Natural killer cell treated with Interleukin-12 subunit alpha and Interleukin-12 subunit beta and Interleukin-15 and Interleukin-18, amount 100 ng/mL, for 72 hours (primary cell): Measurements from ENCODE around the gene PHF23. TPM values are rescaled to one million over a fixed set of nuclear protein-coding genes. Genes with fewer than 3 reads are reported as not detected.

Experiments used
- ATAC-seq, 2 donors: fragments of 150-1000 bp; cut with Tn5 transposase in 1 of 2; sonication (Bioruptor Pico), chemical (Tn5 transposase) in 1 of 2; 2 replicates each; pipeline ENCODE4 v1.10.0; 2021
- DNase-seq: peaks from one replicate; pipeline ENCODE4 v3.0.0; 2022; ENCODE audit warnings: low spot score
- H3K27ac Mint-ChIP-seq, 2 donors: 1 replicate in 1 of 2; 2 replicates in 1 of 2; pipeline ENCODE4 v1.8.0; 2022; ENCODE audit warnings: mixed read lengths in 2 of 2, mild to moderate bottlenecking in 1 of 2, moderate library complexity in 1 of 2
- H3K27me3 Mint-ChIP-seq, 2 donors: 1 replicate in 1 of 2; 2 replicates in 1 of 2; pipeline ENCODE4 v1.8.0; 2022; ENCODE audit warnings: mixed read lengths in 2 of 2
- H3K36me3 Mint-ChIP-seq: one replicate; pipeline ENCODE4 v1.8.0; 2022; ENCODE audit warnings: mixed read lengths
- H3K4me1 Mint-ChIP-seq, 2 donors: 1 replicate in 1 of 2; 2 replicates in 1 of 2; pipeline ENCODE4 v1.8.0; 2022; ENCODE audit warnings: low read depth in 2 of 2, mixed read lengths in 2 of 2, mild to moderate bottlenecking in 1 of 2
- H3K4me3 Mint-ChIP-seq: one replicate; pipeline ENCODE4 v1.8.0; 2022; ENCODE audit warnings: mixed read lengths
- H3K9me3 Mint-ChIP-seq: 2 replicates; pipeline ENCODE4 v1.8.0; 2022; ENCODE audit warnings: mixed read lengths
- total RNA-seq, 2 donors: library from RNA; stranded (reverse); gene quantifications; one replicate each; pipeline ENCODE4 v1.2.3, GENCODE V29; 2022

The PHF23 gene
- total RNA-seq, 2 donors from 2014 or later: 40.1 to 55.2 TPM

- no peaks in the 10 kb centered on the region for H3K9me3 Mint-ChIP-seq
- DNase-seq: no peak
- peak overlapping the region; percentile 60 to 98 for H3K27ac Mint-ChIP-seq
- peaks cover under 1 to 1% of the 10 kb centered on the region in 2 donors for H3K27me3 Mint-ChIP-seq
- ATAC-seq: no peak
- H3K4me3 Mint-ChIP-seq: peak overlapping the region; percentile 38
- H3K36me3 Mint-ChIP-seq: no peaks in the 10 kb centered on the region
- H3K4me1 Mint-ChIP-seq: peaks cover 58% of the 10 kb centered on the region in 2 donors
Observed at GRCh38 chr17:7217113-7217987, 21.9 kb downstream of the PHF23 start.

GRCh38 chr17:7216242-7217112, 22.8 kb downstream of the PHF23 start:
- Mint-ChIP-seq H3K27me3 (peaks cover 6% of the 10 kb centered on the region in 2 donors), H3K4me3 (peak overlapping the region; percentile 56), H3K27ac (peak overlapping the region; percentile 40 to 47), H3K9me3 (no peaks in the 10 kb centered on the region), H3K36me3 (no peaks in the 10 kb centered on the region), H3K4me1 (peaks cover 53 to 62% of the 10 kb centered on the region in 2 donors)
- no peak for ATAC-seq
- DNase-seq: no peak

GRCh38 chr17:7215652-7216180, 23.5 kb downstream of the PHF23 start:
- Mint-ChIP-seq H3K9me3 (no peaks in the 10 kb centered on the region), H3K4me1 (peaks cover 46 to 54% of the 10 kb centered on the region in 2 donors), H3K27ac (peak overlapping the region in 1 of 2 donors; percentile 40), H3K27me3 (peaks cover 6% of the 10 kb centered on the region in 2 donors), H3K36me3 (no peaks in the 10 kb centered on the region), H3K4me3 (peak overlapping the region; percentile 56)
- DNase-seq: no peak
- no peak for ATAC-seq

GRCh38 chr17:7215136-7215638, 24.1 kb downstream of the PHF23 start:
- DNase-seq: no peak

GRCh38 chr17:7214300-7215135, 24.7 kb downstream of the PHF23 start:
- peak overlapping the region; percentile 83 to 87 for H3K27ac Mint-ChIP-seq
- H3K9me3 Mint-ChIP-seq: no peaks in the 10 kb centered on the region
- peaks cover 38 to 47% of the 10 kb centered on the region in 2 donors for H3K4me1 Mint-ChIP-seq
- peak; percentile 99 for DNase-seq
- H3K27me3 Mint-ChIP-seq: peaks cover 6 to 9% of the 10 kb centered on the region in 2 donors
- no peaks in the 10 kb centered on the region for H3K36me3 Mint-ChIP-seq
- ATAC-seq: peak; percentile 93 to 95
- peak overlapping the region; percentile 92 for H3K4me3 Mint-ChIP-seq

More at GRCh38 chr17:7215136-7215638, 24.1 kb downstream of the PHF23 start:
- Mint-ChIP-seq H3K4me3 (peak overlapping the region; percentile 92), H3K9me3 (no peaks in the 10 kb centered on the region), H3K36me3 (no peaks in the 10 kb centered on the region), H3K27me3 (peaks cover 6 to 7% of the 10 kb centered on the region in 2 donors), H3K4me1 (peaks cover 41 to 49% of the 10 kb centered on the region in 2 donors), H3K27ac (peak overlapping the region; percentile 83 to 87)
- ATAC-seq: no peak

GRCh38 chr17:7213895-7214299, 25.4 kb downstream of the PHF23 start:
- H3K9me3 Mint-ChIP-seq: no peaks in the 10 kb centered on the region
- peak overlapping the region; percentile 83 to 87 for H3K27ac Mint-ChIP-seq
- H3K36me3 Mint-ChIP-seq: no peaks in the 10 kb centered on the region
- peaks cover 32 to 40% of the 10 kb centered on the region in 2 donors for H3K4me1 Mint-ChIP-seq
- H3K27me3 Mint-ChIP-seq: peaks cover 6 to 9% of the 10 kb centered on the region in 2 donors
- ATAC-seq: no peak
- DNase-seq: no peak
- H3K4me3 Mint-ChIP-seq: peak overlapping the region; percentile 92

- DNase-seq (no peak), ATAC-seq (no peak)
- Mint-ChIP-seq H3K27me3 (peaks cover 6 to 9% of the 10 kb centered on the region in 2 donors), H3K27ac (no peak overlapping the region), H3K4me3 (no peak overlapping the region), H3K4me1 (peaks cover 28 to 36% of the 10 kb centered on the region in 2 donors), H3K36me3 (no peaks in the 10 kb centered on the region), H3K9me3 (no peaks in the 10 kb centered on the region)
Observed at GRCh38 chr17:7211491-7212273, 27.6 kb downstream of the PHF23 start.

GRCh38 chr17:7208754-7209460, 30.4 kb downstream of the PHF23 start:
- Mint-ChIP-seq H3K4me1 (peaks cover 32 to 41% of the 10 kb centered on the region in 2 donors), H3K9me3 (no peaks in the 10 kb centered on the region), H3K27me3 (peaks cover 6 to 9% of the 10 kb centered on the region in 2 donors), H3K4me3 (no peak overlapping the region), H3K27ac (no peak overlapping the region), H3K36me3 (no peaks in the 10 kb centered on the region)
- no peak for DNase-seq
- ATAC-seq: no peak

- H3K4me1 Mint-ChIP-seq: peaks cover 28 to 39% of the 10 kb centered on the region in 2 donors
- no peaks in the 10 kb centered on the region for H3K36me3 Mint-ChIP-seq
- no peaks in the 10 kb centered on the region for H3K9me3 Mint-ChIP-seq
- H3K27ac Mint-ChIP-seq: no peak overlapping the region
- DNase-seq (no peak), ATAC-seq (no peak)
- no peak overlapping the region for H3K4me3 Mint-ChIP-seq
- peaks cover 6 to 9% of the 10 kb centered on the region in 2 donors for H3K27me3 Mint-ChIP-seq
Observed at GRCh38 chr17:7208027-7208571, 31.2 kb downstream of the PHF23 start.

- Mint-ChIP-seq H3K4me3 (no peak overlapping the region), H3K27me3 (peaks cover 5 to 9% of the 10 kb centered on the region in 2 donors), H3K36me3 (no peaks in the 10 kb centered on the region), H3K27ac (peak overlapping the region; percentile 25 to 85), H3K9me3 (no peaks in the 10 kb centered on the region), H3K4me1 (peaks cover 28 to 38% of the 10 kb centered on the region in 2 donors)
- ATAC-seq (no peak), DNase-seq (no peak)
Observed at GRCh38 chr17:7207120-7208001, 31.9 kb downstream of the PHF23 start.

GRCh38 chr17:7205561-7205960, 33.7 kb downstream of the PHF23 start:
- H3K27me3 Mint-ChIP-seq: peaks cover 0 to 3% of the 10 kb centered on the region in 2 donors
- DNase-seq (no peak), ATAC-seq (no peak)
- peaks cover 28 to 33% of the 10 kb centered on the region in 2 donors for H3K4me1 Mint-ChIP-seq
- H3K4me3 Mint-ChIP-seq: peak overlapping the region; percentile 87
- H3K36me3 Mint-ChIP-seq: no peaks in the 10 kb centered on the region
- peak overlapping the region; percentile 81 to 85 for H3K27ac Mint-ChIP-seq
- H3K9me3 Mint-ChIP-seq: no peaks in the 10 kb centered on the region
